T47D (cell line): ENCODE data around the gene EYA2.

Experiments used
- DNase-seq, 2 experiments: peaks; one replicate each; pipeline versions ENCODE4 v3.0.0 to v3.0.0-alpha.2; 2011 to 2012; ENCODE audit warnings: low read depth in 1 of 2, low spot score in 1 of 2
- JUND ChIP-seq: IDR thresholded peaks from 2 replicates; pipeline ENCODE4 v1.6.1; 2012; ENCODE audit warnings: low read depth
- in situ Hi-C: cut with HindIII; loops from 2 replicates; pipeline ENCODE4 v1.10.0; 2016; ENCODE audit warnings: low sequenced_read_pairs, low pct_unique_long_range_greater_than_20kb

The EYA2 gene

DNA sequence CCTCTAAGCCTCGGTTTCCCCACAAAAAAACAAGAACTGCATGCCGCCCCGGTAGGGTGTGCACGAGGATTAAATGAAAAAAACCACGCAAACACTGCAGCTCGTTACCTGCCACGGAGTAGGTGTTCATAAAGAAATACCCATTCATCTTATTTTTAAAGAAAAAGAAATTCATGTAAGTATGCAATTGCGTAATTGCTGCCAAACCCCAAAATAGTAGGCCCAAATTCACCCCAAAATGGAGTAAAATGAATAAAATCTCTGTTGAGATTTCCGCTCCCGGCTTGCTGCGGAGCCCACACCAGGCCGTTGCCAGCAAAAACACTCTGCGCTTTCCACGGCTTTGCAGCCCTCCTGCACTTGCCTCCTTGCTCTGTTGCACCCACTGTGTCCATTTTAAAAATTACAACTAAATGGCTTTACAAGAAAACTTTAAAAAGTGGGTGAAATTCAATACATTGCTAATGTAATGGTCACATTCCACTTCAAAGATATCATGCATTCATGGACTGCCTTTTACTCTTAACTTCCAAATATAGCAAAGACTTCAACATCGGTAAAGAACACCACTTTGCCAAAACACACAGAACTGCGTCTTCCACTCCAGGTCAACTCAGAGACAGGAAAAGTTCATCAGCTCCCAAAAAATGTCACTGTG lies 336.9 kb downstream of the EYA2 start:
- in situ Hi-C loops = no loop called here
- no peak for TF ChIP-seq JUND
- no peak for DNase-seq

DNA sequence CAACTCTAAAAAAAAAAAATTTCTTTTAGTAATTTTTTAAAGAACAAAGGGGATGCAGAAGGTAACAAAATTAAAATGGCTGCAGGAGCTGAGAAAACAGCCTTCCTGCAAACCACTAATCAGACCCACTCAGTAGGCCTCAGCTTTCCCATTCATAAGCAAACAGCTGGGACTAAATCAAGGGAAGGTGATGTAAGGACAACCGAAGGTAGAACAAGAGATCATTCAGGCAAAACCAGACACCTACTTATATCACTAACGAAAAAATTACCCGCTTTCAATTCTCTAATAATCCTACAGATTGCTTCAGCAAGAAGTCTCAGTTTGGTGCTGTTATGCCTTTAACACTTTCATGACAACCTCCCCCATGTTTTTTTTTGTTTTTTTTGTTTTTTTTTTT lies 337.9 kb downstream of the EYA2 start:
- no peak for DNase-seq
- no peak for TF ChIP-seq JUND
- in situ Hi-C loops = no loop called here

DNA sequence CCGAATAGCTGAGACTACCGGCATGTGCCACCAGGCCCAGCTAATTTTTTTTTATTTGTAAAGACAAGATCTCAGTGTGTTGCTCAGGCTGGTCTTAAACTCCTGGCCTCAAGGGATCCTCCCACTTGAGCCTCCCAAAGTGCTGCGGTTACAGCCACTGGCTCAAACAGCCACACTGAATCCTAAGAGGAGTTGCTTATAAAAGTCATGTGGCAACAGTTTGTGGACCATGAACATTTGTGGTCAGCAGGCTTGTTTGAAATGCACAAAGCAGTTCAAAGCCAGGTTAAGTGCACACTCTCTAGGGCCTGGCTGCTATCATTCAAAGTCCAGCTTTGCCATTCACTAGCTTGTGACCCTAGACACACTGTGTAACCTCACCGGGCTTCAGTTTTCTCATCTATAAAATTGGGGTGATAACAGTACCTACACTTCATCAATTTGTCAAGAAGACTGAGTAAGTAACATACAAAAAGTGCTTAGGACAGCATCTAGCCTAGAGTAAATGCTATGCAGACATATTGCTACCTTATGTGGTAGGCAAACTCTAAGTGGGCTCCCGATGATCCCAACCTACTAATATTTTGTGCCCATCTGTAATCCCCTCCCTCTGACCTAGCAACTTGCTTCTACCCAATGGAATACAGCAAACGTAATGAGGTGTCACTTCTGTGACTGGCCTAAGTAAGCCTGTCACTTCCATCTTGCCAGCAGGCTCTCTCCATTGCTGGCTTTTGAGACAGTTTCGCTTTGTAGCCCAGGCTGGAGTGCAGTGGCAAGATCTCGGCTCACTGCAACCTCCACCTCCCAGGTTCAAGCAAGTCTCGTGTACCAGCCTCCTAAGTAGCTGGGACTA lies 338.9 kb downstream of the EYA2 start:
- DNase-seq = no peak
- in situ Hi-C loops = no loop called here
- TF ChIP-seq JUND = no peak

DNA sequence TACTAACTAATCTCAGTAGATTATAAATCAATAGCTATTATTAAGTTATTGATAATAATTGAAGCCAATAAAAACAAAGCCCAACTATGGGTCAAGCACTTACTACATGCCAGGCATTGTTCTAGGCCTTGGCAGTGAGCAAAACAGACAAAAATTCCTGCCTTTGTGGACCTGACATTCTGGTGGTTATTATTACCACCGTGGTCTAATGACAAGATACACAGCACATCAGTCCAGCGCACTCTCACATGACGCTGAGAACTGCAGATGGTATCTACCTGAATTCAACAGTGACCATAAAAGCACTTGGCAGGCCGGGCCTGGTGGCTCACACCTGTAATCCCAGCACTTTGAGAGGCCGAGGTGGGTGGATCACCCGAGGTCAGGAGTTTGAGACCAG lies 340.5 kb downstream of the EYA2 start:
- no peak for DNase-seq
- in situ Hi-C loops = no loop called here
- TF ChIP-seq JUND = no peak

DNA sequence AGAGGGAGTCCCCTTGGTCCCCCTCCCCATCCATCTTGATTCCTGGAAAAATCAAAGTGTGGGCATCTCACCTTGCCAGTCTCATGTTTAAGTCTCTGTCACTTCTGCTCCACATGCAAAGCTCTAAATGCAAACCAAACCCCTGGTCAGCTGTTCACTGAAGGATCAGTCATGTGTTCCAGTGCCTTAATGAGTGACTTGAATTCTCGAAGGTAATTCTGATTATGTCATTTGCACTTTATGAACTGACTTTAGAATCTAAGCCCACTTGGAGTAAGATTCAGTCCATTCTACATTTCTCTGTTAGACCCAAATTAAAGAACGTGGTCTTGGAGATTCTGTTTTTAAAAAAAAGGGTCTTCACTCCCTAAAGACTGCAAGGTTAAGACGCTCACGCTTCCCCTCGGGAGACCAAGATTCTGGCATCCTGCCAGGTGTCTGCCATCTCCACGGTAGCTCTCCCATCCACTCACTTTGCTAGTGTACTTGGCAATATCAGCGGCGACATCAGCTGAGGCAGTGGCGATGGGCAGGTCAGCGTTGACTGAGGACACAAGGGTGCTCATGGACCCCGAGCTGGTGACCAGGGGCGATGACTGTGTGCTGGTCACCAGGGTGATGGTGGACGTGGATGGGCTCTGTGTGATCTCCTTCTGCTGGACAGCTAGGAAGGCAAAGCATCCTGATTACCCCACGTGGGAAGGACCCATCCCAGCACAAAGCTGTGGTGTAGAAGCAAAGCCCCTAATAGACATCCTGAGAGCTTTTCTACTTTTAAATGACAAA lies 341.4 kb downstream of the EYA2 start:
- no peak for DNase-seq
- no peak for TF ChIP-seq JUND
- in situ Hi-C loops = no loop called here

DNA sequence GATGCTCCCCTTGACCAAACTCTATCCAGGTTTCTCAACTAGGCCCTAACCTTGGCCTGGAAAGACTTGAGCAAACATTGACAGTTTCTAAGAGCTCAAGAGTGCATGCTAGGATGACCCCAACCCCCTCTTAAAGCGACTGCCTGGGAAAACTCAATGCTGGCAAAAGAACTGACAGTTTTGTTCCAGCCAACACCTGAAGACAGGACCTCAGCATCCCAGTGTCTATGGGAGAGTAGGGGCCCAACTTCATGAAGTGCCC lies 341.9 kb downstream of the EYA2 start:
- DNase-seq = no peak
- in situ Hi-C loops = no loop called here
- TF ChIP-seq JUND = no peak

DNA sequence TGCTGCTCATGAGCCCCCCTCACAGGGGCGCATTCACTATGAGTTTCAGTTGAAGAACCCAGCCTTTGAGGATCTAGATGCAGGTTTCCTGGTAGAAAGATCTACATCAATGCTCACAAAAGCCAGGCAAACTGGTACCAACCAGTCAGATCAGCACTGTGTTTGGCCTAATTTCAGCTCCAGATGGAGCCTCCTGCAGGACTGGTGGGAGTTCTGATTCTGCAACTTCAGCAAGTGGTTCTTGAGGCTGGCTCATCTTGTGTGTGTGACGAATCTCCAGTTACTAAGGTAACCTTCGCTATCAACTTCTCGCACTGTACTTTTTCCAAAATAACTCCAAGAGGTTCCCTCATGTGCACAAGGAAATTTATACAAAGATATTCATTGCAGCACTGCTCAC lies 343.1 kb downstream of the EYA2 start:
- TF ChIP-seq JUND = no peak
- peak in 1 of 2 experiments; percentile 44 for DNase-seq
- in situ Hi-C loops = no loop called here
